Trophoblast cell (in vitro differentiated cells and primary cell): Measurements from ENCODE around the gene TCP11.
A peak's percentile ranks its signal among the peaks of the same experiment; 100 is the strongest.

Experiments
- DNase-seq, 2 donors: peaks; one replicate each; pipeline ENCODE4 v3.0.0-alpha.2; 2016
- H2AFZ ChIP-seq: 2 replicates; pipeline ENCODE4 v1.6.1; 2013; ENCODE audit warnings: low read length, moderate library complexity, mild to moderate bottlenecking; ENCODE audit not compliant: insufficient read depth, poor library complexity
- H2AK5ac ChIP-seq: 2 replicates; pipeline ENCODE4 v1.6.1; 2013; ENCODE audit warnings: mild to moderate bottlenecking, low read length
- H2BK120ac ChIP-seq: 2 replicates; pipeline ENCODE4 v1.6.1; 2013; ENCODE audit warnings: low read length, mild to moderate bottlenecking, moderate library complexity; ENCODE audit not compliant: insufficient read depth, poor library complexity
- H2BK12ac ChIP-seq: 2 replicates; pipeline ENCODE4 v1.6.1; 2013; ENCODE audit warnings: mild to moderate bottlenecking, low read length, moderate library complexity
- H2BK5ac ChIP-seq: 2 replicates; pipeline ENCODE4 v1.6.1; 2013; ENCODE audit warnings: low read length, low read depth, moderate library complexity, mild to moderate bottlenecking; ENCODE audit not compliant: poor library complexity
- H3K14ac ChIP-seq: 2 replicates; pipeline ENCODE4 v1.6.1; 2013; ENCODE audit warnings: mild to moderate bottlenecking, low read length
- H3K18ac ChIP-seq: 2 replicates; pipeline ENCODE4 v1.6.1; 2013; ENCODE audit warnings: mild to moderate bottlenecking, low read length
- H3K23ac ChIP-seq: 2 replicates; pipeline ENCODE4 v1.6.1; 2013; ENCODE audit warnings: low read length
- H3K27ac ChIP-seq: 2 replicates; pipeline ENCODE4 v1.5.1; 2013; ENCODE audit warnings: low read depth, mild to moderate bottlenecking, inconsistent platforms, low read length, moderate library complexity
- H3K27me3 ChIP-seq: 2 replicates; pipeline ENCODE4 v1.6.1; 2013; ENCODE audit warnings: inconsistent platforms, mild to moderate bottlenecking, low read length, moderate library complexity; ENCODE audit not compliant: insufficient read depth
- H3K36me3 ChIP-seq, 2 experiments: 1 replicate in 1 of 2; 2 replicates in 1 of 2; pipeline ENCODE4 v1.6.1; 2013; ENCODE audit warnings: low read length in 2 of 2, mild to moderate bottlenecking in 2 of 2, moderate library complexity in 1 of 2; ENCODE audit not compliant: insufficient read depth in 2 of 2, control insufficient read depth in 1 of 2
- H3K4ac ChIP-seq: 2 replicates; pipeline ENCODE4 v1.6.1; 2013; ENCODE audit warnings: low read depth, mild to moderate bottlenecking, low read length, moderate library complexity
- H3K4me1 ChIP-seq, 2 experiments: 1 replicate in 1 of 2; 2 replicates in 1 of 2; pipeline ENCODE4 v1.6.1; 2013; ENCODE audit warnings: low read length in 2 of 2, mild to moderate bottlenecking in 2 of 2, moderate library complexity in 1 of 2; ENCODE audit not compliant: insufficient read depth in 2 of 2, control insufficient read depth in 1 of 2
- H3K4me2 ChIP-seq: 2 replicates; pipeline ENCODE4 v1.6.1; 2013; ENCODE audit warnings: inconsistent platforms, mild to moderate bottlenecking, low read length, moderate library complexity
- H3K4me3 ChIP-seq: 2 replicates; pipeline ENCODE4 v1.5.1; 2013; ENCODE audit warnings: mild to moderate bottlenecking, low read depth, low read length, inconsistent platforms
- H3K79me1 ChIP-seq: one replicate; pipeline ENCODE4 v1.6.1; 2013; ENCODE audit warnings: low read length
- H3K79me2 ChIP-seq: 2 replicates; pipeline ENCODE4 v1.6.1; 2013; ENCODE audit warnings: low read length, mild to moderate bottlenecking; ENCODE audit not compliant: control insufficient read depth, insufficient read depth, poor library complexity
- H3K9ac ChIP-seq: 2 replicates; pipeline ENCODE4 v1.6.1; 2013; ENCODE audit warnings: mild to moderate bottlenecking, low read length
- H3K9me3 ChIP-seq: 2 replicates; pipeline ENCODE4 v1.6.1; 2013; ENCODE audit warnings: low read depth, mild to moderate bottlenecking, control low read depth, inconsistent platforms, low read length; ENCODE audit not compliant: insufficient read depth
- H4K12ac ChIP-seq: 2 replicates; pipeline ENCODE4 v1.6.1; 2013; ENCODE audit warnings: low read depth, mild to moderate bottlenecking, low read length, moderate library complexity
- H4K8ac ChIP-seq: 2 replicates; pipeline ENCODE4 v1.6.1; 2013; ENCODE audit warnings: low read depth, mild to moderate bottlenecking, low read length, moderate library complexity
- H4K91ac ChIP-seq: one replicate; pipeline ENCODE4 v1.6.1; 2013; ENCODE audit warnings: low read depth, mild to moderate bottlenecking, low read length, moderate library complexity
- WGBS: extraction: QIAGEN DNeasy Blood & Tissue Kit; methylation state at CpG from one replicate; pipeline ENCODE4 v1.1.7; 2013; ENCODE audit warnings: missing lambda C conversion rate; ENCODE audit not compliant: insufficient read length, insufficient coverage; ENCODE audit errors: extremely low coverage; 5-methylcytosine and 5-hydroxymethylcytosine counted together

TCP11 gene

DNA sequence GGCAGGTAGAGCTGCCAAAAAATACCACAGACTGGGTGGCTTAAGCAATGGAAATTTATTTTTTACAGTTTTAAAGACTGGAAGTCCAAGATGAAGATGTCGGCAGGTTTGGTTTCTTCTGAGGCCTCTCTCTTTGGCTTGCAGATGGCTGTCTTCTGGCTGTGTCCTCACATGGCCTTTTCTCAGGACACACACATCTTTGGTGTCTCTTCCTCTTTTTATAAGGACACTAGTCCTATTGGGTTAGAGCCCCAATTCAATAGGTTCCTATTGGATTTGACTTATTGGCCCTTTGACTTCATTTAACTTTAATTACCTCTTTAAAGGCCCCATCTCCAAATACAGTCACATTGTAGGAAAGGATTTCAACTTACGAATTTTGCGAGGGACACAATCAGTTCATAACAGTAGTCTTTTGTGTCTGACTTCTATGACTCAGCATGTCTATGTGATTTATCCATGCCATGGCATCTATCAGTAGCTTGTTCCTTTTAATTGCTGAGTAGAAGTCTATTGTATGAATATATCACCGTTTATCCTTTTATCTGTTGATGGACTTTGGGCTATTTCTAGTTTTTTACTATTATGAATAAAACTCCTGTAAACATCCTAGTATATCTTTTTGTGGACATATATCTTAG, 11.0 kb upstream of the TCP11 start:
- no peak overlapping the region for H4K12ac ChIP-seq
- H3K27me3 ChIP-seq, result no peaks in the 10 kb centered on the region
- no peak overlapping the region for H3K23ac ChIP-seq
- no peak overlapping the region for H3K9ac ChIP-seq
- H3K18ac ChIP-seq, result no peak overlapping the region
- no peak for DNase-seq
- no peak overlapping the region for H3K14ac ChIP-seq
- no peak overlapping the region for H3K27ac ChIP-seq
- H2BK5ac ChIP-seq, result no peak overlapping the region
- no peak overlapping the region for H2BK12ac ChIP-seq
- H4K8ac ChIP-seq, result no peak overlapping the region
- no peak overlapping the region for H3K4me3 ChIP-seq
- H3K36me3 ChIP-seq, result no peaks in the 10 kb centered on the region
- H4K91ac ChIP-seq, result no peak overlapping the region
- H3K9me3 ChIP-seq, result no peaks in the 10 kb centered on the region
- peaks cover 5% of the 10 kb centered on the region for H3K79me1 ChIP-seq
- H3K4me1 ChIP-seq, result peaks cover 9 to 10% of the 10 kb centered on the region in 2 experiments
- H2BK120ac ChIP-seq, result no peak overlapping the region
- no peak overlapping the region for H3K4me2 ChIP-seq
- no peak overlapping the region for H2AFZ ChIP-seq
- no peak overlapping the region for H2AK5ac ChIP-seq
- peaks cover 2% of the 10 kb centered on the region for H3K79me2 ChIP-seq
- no CpG with 5 or more reads among the region's 4 CpGs for WGBS
- H3K4ac ChIP-seq, result no peak overlapping the region

DNA sequence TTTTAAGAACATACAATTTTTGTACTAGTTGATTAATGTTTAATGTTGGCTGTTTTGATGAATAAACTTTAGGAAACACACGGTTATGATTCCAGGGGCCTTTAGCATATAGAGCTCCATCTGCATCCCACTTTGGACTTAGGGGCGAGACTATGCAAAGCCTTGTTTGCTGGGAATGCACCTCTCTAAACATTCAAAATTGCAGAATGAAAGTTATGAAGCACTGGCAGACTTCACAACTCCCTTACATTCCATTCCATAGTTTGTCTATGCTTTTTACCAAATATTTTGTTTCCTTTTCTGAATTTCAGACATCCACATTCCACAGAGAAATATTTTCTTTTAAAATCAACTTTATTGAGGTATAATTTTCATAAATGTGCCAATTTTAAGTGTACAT, 10.3 kb upstream of the TCP11 start:
- Histone ChIP-seq H2AK5ac (no peak overlapping the region), H3K79me1 (peaks cover 5% of the 10 kb centered on the region), H3K36me3 (no peaks in the 10 kb centered on the region)

DNA sequence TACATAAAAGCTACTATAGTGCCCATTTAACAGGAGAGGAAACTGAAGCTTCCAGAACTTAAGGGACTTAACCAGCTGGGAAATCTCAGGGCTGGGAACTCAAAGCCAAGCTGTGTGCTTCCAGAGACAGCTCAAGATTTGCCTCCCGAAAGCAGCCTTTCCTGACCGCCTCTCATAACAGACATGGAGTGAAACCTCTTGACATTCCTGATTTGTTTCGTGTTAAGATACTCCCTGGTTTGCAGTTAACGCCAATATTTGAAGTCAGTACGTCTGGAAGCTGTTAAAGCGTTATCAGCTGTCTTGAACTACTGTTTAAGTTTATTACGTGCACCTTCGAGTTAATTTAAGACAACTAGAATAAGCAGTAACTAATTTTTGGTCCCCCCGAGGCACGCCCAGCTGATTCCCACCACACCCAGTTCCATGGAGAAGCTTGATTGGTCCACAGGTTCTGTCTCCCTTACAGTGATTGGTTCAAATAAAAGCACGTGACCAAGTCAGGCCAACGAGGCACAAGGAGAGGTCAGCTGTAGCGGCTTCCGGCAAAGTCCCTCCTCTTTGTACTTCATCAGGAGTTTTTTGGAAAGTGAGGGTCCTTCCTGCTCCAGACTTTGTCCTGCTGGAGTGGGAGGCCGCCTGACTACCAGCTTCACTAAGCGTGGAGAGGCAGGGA, 8.9 kb upstream of the TCP11 start:
- no peaks in the 10 kb centered on the region for H3K27me3 ChIP-seq
- H3K4me3 ChIP-seq, result no peak overlapping the region
- H4K12ac ChIP-seq, result no peak overlapping the region
- no peak overlapping the region for H2BK12ac ChIP-seq
- H3K23ac ChIP-seq, result no peak overlapping the region
- no CpG with 5 or more reads among the region's 16 CpGs for WGBS
- peaks cover 9 to 10% of the 10 kb centered on the region in 2 experiments for H3K4me1 ChIP-seq
- H3K27ac ChIP-seq, result no peak overlapping the region
- no peak overlapping the region for H2AK5ac ChIP-seq
- no peak overlapping the region for H4K91ac ChIP-seq
- no peak overlapping the region for H3K4me2 ChIP-seq
- H4K8ac ChIP-seq, result no peak overlapping the region
- H3K18ac ChIP-seq, result no peak overlapping the region
- no peak overlapping the region for H2BK120ac ChIP-seq
- H2BK5ac ChIP-seq, result no peak overlapping the region
- peaks cover 1% of the 10 kb centered on the region for H3K9me3 ChIP-seq
- H3K79me2 ChIP-seq, result peaks cover 2% of the 10 kb centered on the region
- no peak overlapping the region for H3K14ac ChIP-seq
- no peak overlapping the region for H2AFZ ChIP-seq
- no peak overlapping the region for H3K9ac ChIP-seq
- DNase-seq, result no peak
- no peak overlapping the region for H3K4ac ChIP-seq
- H3K79me1 ChIP-seq, result peaks cover 5% of the 10 kb centered on the region
- H3K36me3 ChIP-seq, result no peaks in the 10 kb centered on the region

More for the DNA sequence above, 10.3 kb upstream of the TCP11 start:
- no peak overlapping the region for H3K27ac ChIP-seq
- no peak overlapping the region for H3K4ac ChIP-seq
- no peak overlapping the region for H2AFZ ChIP-seq
- H3K18ac ChIP-seq, result no peak overlapping the region
- H3K4me1 ChIP-seq, result peaks cover 9 to 10% of the 10 kb centered on the region in 2 experiments
- no peak overlapping the region for H4K91ac ChIP-seq
- no peak overlapping the region for H3K4me3 ChIP-seq
- DNase-seq, result no peak
- WGBS, result no CpG with 5 or more reads among the region's 2 CpGs
- H3K27me3 ChIP-seq, result no peaks in the 10 kb centered on the region
- H3K9me3 ChIP-seq, result no peaks in the 10 kb centered on the region
- no peak overlapping the region for H3K4me2 ChIP-seq
- peaks cover 2% of the 10 kb centered on the region for H3K79me2 ChIP-seq
- H4K8ac ChIP-seq, result no peak overlapping the region
- no peak overlapping the region for H2BK120ac ChIP-seq
- no peak overlapping the region for H3K14ac ChIP-seq
- H4K12ac ChIP-seq, result no peak overlapping the region
- H3K9ac ChIP-seq, result no peak overlapping the region
- H2BK12ac ChIP-seq, result no peak overlapping the region
- no peak overlapping the region for H2BK5ac ChIP-seq
- H3K23ac ChIP-seq, result no peak overlapping the region

DNA sequence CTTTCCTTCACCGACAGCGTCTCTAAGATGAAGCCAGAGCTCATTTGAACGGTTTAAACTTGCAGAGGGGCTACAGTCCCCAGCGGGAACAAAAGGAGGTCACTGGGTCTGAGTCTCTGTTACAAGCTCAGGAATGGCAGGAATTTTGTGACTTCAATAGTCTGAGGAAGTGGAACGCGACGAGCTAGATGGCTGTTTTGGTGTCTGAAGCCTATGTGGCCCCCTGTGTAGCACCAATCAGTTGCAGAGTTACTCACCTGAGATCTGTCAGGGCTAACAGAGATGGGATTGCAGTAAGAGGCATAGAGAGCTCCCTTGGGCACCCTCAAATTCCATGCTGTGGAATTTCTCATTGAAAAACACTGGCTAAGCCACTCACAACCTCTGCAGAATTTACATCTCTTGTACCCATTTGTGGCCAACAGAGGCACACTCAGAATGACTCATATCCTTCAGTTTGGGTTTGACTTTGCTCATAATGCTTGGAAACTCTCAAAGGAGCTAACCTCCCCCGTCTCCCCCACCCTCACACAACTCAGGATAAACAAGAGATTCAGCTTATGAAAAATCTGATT, 7.1 kb upstream of the TCP11 start:
- no peak overlapping the region for H4K12ac ChIP-seq
- H3K79me2 ChIP-seq, result peaks cover 2% of the 10 kb centered on the region
- no peak overlapping the region for H3K9ac ChIP-seq
- H3K4me3 ChIP-seq, result no peak overlapping the region
- WGBS, result no CpG with 5 or more reads among the region's 8 CpGs
- no peak overlapping the region for H3K23ac ChIP-seq
- peak overlapping the region; percentile 67 for H3K18ac ChIP-seq
- no peak overlapping the region for H2AK5ac ChIP-seq
- H3K9me3 ChIP-seq, result peaks cover 1% of the 10 kb centered on the region
- H3K27me3 ChIP-seq, result no peaks in the 10 kb centered on the region
- no peak for DNase-seq
- peak overlapping the region; percentile 95 for H2BK12ac ChIP-seq
- peaks cover 9 to 10% of the 10 kb centered on the region in 2 experiments for H3K4me1 ChIP-seq
- H2AFZ ChIP-seq, result no peak overlapping the region
- H2BK120ac ChIP-seq, result peak overlapping the region; percentile 90
- no peak overlapping the region for H3K4ac ChIP-seq
- no peaks in the 10 kb centered on the region for H3K36me3 ChIP-seq
- H4K8ac ChIP-seq, result peak overlapping the region; percentile 29
- no peak overlapping the region for H4K91ac ChIP-seq
- H3K79me1 ChIP-seq, result peaks cover 5% of the 10 kb centered on the region
- H2BK5ac ChIP-seq, result no peak overlapping the region
- peak overlapping the region; percentile 37 for H3K27ac ChIP-seq
- peak overlapping the region; percentile 4 for H3K4me2 ChIP-seq
- H3K14ac ChIP-seq, result peak overlapping the region; percentile 86
